ENCODE measurements around the gene MPPED1. TPM values are rescaled to one million over a fixed set of nuclear protein-coding genes. Genes with fewer than 3 reads are reported as not detected.

Gene MPPED1
- total RNA-seq, 1 donor from 2014 or later = not detected

- H3K27me3 Mint-ChIP-seq (ENCODE audit: low read depth) = no peaks in the 10 kb centered on the region
- no peaks in the 10 kb centered on the region for H3K9me3 Mint-ChIP-seq
- no peak overlapping the region for H3K27ac Mint-ChIP-seq
- no peak for DNase-seq (ENCODE audit: low spot score)
- H3K36me3 Mint-ChIP-seq (ENCODE audit: low read depth) = no peaks in the 10 kb centered on the region
- H3K4me1 Mint-ChIP-seq (ENCODE audit: low read depth) = no peaks in the 10 kb centered on the region
- no peak overlapping the region for H3K4me3 Mint-ChIP-seq (ENCODE audit: low read depth)
- intact Hi-C loops (cut with micrococcal nuclease) = no loop called here
These were observed 90.6 kb downstream of the MPPED1 start for GRCh38 chr22:43502306-43502874.

- H3K27ac Mint-ChIP-seq = no peak overlapping the region
- H3K4me3 Mint-ChIP-seq (ENCODE audit: low read depth) = no peak overlapping the region
- no peaks in the 10 kb centered on the region for H3K27me3 Mint-ChIP-seq (ENCODE audit: low read depth)
- H3K9me3 Mint-ChIP-seq = no peaks in the 10 kb centered on the region
- H3K4me1 Mint-ChIP-seq (ENCODE audit: low read depth) = no peaks in the 10 kb centered on the region
- H3K36me3 Mint-ChIP-seq (ENCODE audit: low read depth) = no peaks in the 10 kb centered on the region
- no peak for DNase-seq (ENCODE audit: low spot score)
- intact Hi-C loops (cut with micrococcal nuclease) = no loop called here
These were observed 92.3 kb downstream of the MPPED1 start for GRCh38 chr22:43504068-43504467.

GRCh38 chr22:43504666-43505261 is 93.0 kb downstream of the MPPED1 start:
- Mint-ChIP-seq H3K4me1 (ENCODE audit: low read depth) (no peaks in the 10 kb centered on the region), H3K9me3 (no peaks in the 10 kb centered on the region), H3K4me3 (ENCODE audit: low read depth) (no peak overlapping the region), H3K27me3 (ENCODE audit: low read depth) (no peaks in the 10 kb centered on the region), H3K36me3 (ENCODE audit: low read depth) (no peaks in the 10 kb centered on the region), H3K27ac (no peak overlapping the region)
- intact Hi-C loops (cut with micrococcal nuclease) = no loop called here
- DNase-seq (ENCODE audit: low spot score) = no peak

DNA sequence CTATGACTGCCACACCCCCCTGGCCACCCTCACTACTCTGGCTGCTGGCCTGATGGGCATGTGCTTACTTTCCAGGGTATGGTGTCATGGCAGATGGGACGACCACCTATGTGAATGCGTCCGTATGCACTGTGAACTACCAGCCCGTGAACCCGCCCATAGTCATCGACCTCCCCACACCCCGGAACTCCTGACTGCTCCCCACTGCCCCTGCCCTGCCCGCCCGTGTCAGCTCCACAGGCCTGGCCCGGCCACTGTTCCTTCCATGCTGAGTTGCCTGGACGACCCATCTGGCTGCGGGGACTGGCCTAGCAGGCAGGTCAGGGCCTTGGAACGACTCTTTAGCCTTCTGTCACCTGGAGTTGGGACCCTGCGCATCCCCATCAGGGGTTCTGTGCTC is 93.6 kb downstream of the MPPED1 start:
- H3K36me3 Mint-ChIP-seq (ENCODE audit: low read depth) = no peaks in the 10 kb centered on the region
- DNase-seq (ENCODE audit: low spot score) = no peak
- intact Hi-C loops (cut with micrococcal nuclease) = no loop called here
- H3K27ac Mint-ChIP-seq = no peak overlapping the region
- H3K9me3 Mint-ChIP-seq = no peaks in the 10 kb centered on the region
- no peak overlapping the region for H3K4me3 Mint-ChIP-seq (ENCODE audit: low read depth)
- no peaks in the 10 kb centered on the region for H3K4me1 Mint-ChIP-seq (ENCODE audit: low read depth)
- H3K27me3 Mint-ChIP-seq (ENCODE audit: low read depth) = no peaks in the 10 kb centered on the region

- no peak for DNase-seq (ENCODE audit: low spot score)
- Mint-ChIP-seq H3K27me3 (ENCODE audit: low read depth) (no peaks in the 10 kb centered on the region), H3K4me1 (ENCODE audit: low read depth) (no peaks in the 10 kb centered on the region), H3K9me3 (no peaks in the 10 kb centered on the region), H3K4me3 (ENCODE audit: low read depth) (no peak overlapping the region), H3K27ac (no peak overlapping the region), H3K36me3 (ENCODE audit: low read depth) (no peaks in the 10 kb centered on the region)
- intact Hi-C loops (cut with micrococcal nuclease) = no loop called here
These were observed 94.1 kb downstream of the MPPED1 start for GRCh38 chr22:43505896-43506295.

DNA sequence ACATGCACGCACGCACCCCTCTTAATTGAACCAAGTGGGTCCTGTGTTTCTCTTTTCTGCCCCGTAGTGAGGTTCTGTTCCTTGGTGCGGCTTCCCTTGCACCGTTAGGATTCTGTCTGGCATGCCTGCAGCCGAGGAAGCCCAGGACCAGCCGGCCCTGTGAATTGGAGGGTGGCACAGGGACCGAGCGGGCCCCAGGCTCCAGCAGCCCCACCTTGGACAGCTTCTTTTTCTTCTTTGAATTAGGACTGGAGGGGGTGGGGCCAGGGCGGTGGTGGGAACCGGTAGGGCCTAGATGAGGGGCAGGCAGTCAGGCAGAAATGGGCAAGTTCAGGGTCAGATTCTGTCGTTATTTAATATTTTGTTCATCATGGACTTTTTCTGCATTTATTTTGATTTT is 94.7 kb downstream of the MPPED1 start:
- no peak for DNase-seq (ENCODE audit: low spot score)
- Mint-ChIP-seq H3K27me3 (ENCODE audit: low read depth) (no peaks in the 10 kb centered on the region), H3K4me1 (ENCODE audit: low read depth) (no peaks in the 10 kb centered on the region), H3K9me3 (no peaks in the 10 kb centered on the region), H3K27ac (no peak overlapping the region), H3K4me3 (ENCODE audit: low read depth) (no peak overlapping the region), H3K36me3 (ENCODE audit: low read depth) (no peaks in the 10 kb centered on the region)
- intact Hi-C loops (cut with micrococcal nuclease) = no loop called here

DNA sequence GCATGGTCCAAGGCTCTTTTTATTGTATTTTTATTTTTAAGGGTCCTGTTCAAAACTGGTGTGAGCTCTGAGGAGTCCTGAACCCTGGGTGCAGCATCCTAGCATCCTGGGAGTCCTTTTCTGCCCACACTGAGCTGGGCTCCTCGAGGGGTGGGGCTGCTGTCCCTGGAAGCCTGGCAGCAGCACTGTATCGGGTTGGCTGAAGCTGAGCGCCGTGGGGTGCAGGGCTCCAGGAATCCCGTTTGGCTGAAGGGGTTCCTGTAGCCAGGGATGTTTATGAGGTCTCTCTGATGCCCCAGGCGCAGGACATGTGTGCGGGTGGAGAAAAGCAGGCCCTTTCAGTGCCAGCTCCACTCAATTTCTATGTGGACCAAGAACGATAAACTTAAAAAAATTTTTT is 95.4 kb downstream of the MPPED1 start:
- no peak overlapping the region for H3K4me3 Mint-ChIP-seq (ENCODE audit: low read depth)
- H3K27ac Mint-ChIP-seq = no peak overlapping the region
- intact Hi-C loops (cut with micrococcal nuclease) = no loop called here
- no peak for DNase-seq (ENCODE audit: low spot score)
- no peaks in the 10 kb centered on the region for H3K36me3 Mint-ChIP-seq (ENCODE audit: low read depth)
- no peaks in the 10 kb centered on the region for H3K4me1 Mint-ChIP-seq (ENCODE audit: low read depth)
- no peaks in the 10 kb centered on the region for H3K27me3 Mint-ChIP-seq (ENCODE audit: low read depth)
- H3K9me3 Mint-ChIP-seq = no peaks in the 10 kb centered on the region

DNA sequence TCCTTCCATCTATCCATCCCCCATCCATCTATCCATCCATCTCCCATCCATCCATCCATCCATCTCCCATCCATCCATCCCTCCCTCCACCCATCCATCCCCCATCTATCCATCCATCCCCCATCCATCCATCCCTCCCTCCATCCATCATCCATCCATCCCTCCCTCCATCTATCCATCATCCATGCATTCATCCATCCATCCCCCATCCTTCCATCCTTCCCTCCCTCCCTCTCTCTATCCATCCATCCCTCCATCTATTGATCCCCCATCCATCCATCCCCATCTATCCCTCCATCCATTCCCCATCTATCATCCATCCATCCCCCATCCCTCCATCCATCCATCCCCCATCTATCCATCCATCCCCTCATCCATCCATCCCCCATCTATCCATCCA is 96.7 kb downstream of the MPPED1 start:
- DNase-seq (ENCODE audit: low spot score) = no peak
- Mint-ChIP-seq H3K27me3 (ENCODE audit: low read depth) (no peaks in the 10 kb centered on the region), H3K4me3 (ENCODE audit: low read depth) (no peak overlapping the region), H3K4me1 (ENCODE audit: low read depth) (no peaks in the 10 kb centered on the region), H3K36me3 (ENCODE audit: low read depth) (no peaks in the 10 kb centered on the region), H3K9me3 (no peaks in the 10 kb centered on the region), H3K27ac (no peak overlapping the region)
- intact Hi-C loops (cut with micrococcal nuclease) = no loop called here

DNA sequence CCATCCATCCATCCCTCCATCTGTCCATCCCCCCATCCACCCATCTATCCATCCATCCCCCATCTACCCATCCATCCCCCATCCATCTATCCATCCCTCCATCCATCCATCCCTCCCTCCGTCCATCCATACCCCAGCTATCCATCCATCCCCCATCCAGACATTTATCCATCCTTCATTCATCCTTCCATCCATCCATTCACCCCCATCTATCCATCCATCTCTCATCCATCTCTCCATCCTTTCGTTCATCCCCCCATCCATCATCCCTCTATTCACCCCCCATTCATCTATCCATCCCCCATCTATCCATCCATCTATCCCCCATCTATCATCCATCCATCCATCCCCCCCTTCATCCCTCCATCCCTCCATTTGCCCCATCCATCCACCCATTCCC is 97.5 kb downstream of the MPPED1 start:
- H3K27me3 Mint-ChIP-seq (ENCODE audit: low read depth) = no peaks in the 10 kb centered on the region
- intact Hi-C loops (cut with micrococcal nuclease) = no loop called here
- no peak overlapping the region for H3K4me3 Mint-ChIP-seq (ENCODE audit: low read depth)
- H3K27ac Mint-ChIP-seq = no peak overlapping the region
- no peaks in the 10 kb centered on the region for H3K4me1 Mint-ChIP-seq (ENCODE audit: low read depth)
- no peak for DNase-seq (ENCODE audit: low spot score)
- H3K9me3 Mint-ChIP-seq = no peaks in the 10 kb centered on the region
- no peaks in the 10 kb centered on the region for H3K36me3 Mint-ChIP-seq (ENCODE audit: low read depth)

- Mint-ChIP-seq H3K27me3 (ENCODE audit: low read depth) (no peaks in the 10 kb centered on the region), H3K36me3 (ENCODE audit: low read depth) (no peaks in the 10 kb centered on the region)
These were observed 98.7 kb downstream of the MPPED1 start for GRCh38 chr22:43510281-43511070.

GRCh38 chr22:43511276-43511910 is 99.6 kb downstream of the MPPED1 start:
- no peaks in the 10 kb centered on the region for H3K9me3 Mint-ChIP-seq
- no peak overlapping the region for H3K4me3 Mint-ChIP-seq (ENCODE audit: low read depth)
- H3K36me3 Mint-ChIP-seq (ENCODE audit: low read depth) = no peaks in the 10 kb centered on the region
- intact Hi-C loops (cut with micrococcal nuclease) = no loop called here
- no peak for DNase-seq (ENCODE audit: low spot score)
- no peaks in the 10 kb centered on the region for H3K27me3 Mint-ChIP-seq (ENCODE audit: low read depth)
- no peak overlapping the region for H3K27ac Mint-ChIP-seq
- H3K4me1 Mint-ChIP-seq (ENCODE audit: low read depth) = no peaks in the 10 kb centered on the region

More at GRCh38 chr22:43510281-43511070, 98.7 kb downstream of the MPPED1 start:
- Mint-ChIP-seq H3K27ac (no peak overlapping the region), H3K4me3 (ENCODE audit: low read depth) (no peak overlapping the region), H3K9me3 (no peaks in the 10 kb centered on the region), H3K4me1 (ENCODE audit: low read depth) (no peaks in the 10 kb centered on the region)
- no peak for DNase-seq (ENCODE audit: low spot score)
- intact Hi-C loops (cut with micrococcal nuclease) = no loop called here

DNA sequence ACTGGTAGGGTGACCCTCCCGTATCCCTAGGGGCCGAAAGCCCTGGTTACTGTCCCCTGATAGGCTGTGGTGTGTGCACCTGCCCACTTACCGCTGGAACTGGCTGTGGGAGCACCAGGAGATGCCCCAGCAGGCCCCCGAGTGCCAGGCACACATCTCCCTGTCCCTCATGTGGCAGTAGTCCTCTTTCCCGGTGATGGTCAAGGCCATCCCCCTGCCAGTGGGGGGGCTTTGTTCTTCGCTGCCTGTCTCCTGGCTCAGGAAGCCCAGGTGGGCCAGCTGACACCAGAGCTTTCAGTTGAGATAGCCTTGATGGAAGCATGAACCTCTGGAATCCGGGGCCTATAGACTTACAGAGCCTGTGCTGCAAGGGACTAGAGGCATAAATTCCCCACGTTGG is 100.5 kb downstream of the MPPED1 start:
- H3K9me3 Mint-ChIP-seq = no peaks in the 10 kb centered on the region
- H3K4me3 Mint-ChIP-seq (ENCODE audit: low read depth) = no peak overlapping the region
- intact Hi-C loops (cut with micrococcal nuclease) = no loop called here
- H3K27ac Mint-ChIP-seq = no peak overlapping the region
- no peak for DNase-seq (ENCODE audit: low spot score)
- H3K27me3 Mint-ChIP-seq (ENCODE audit: low read depth) = no peaks in the 10 kb centered on the region
- no peaks in the 10 kb centered on the region for H3K4me1 Mint-ChIP-seq (ENCODE audit: low read depth)
- no peaks in the 10 kb centered on the region for H3K36me3 Mint-ChIP-seq (ENCODE audit: low read depth)
